Naive thymus-derived CD8-positive, alpha-beta T cell (primary cell): ENCODE data around the gene PHACTR3. TPM values are rescaled to one million over a fixed set of nuclear protein-coding genes. Genes with fewer than 3 reads are reported as not detected.

Source experiments
- ATAC-seq, 2 donors: fragments of 150-1000 bp; cut with Tn5 transposase in 1 of 2; sonication (Bioruptor Pico), chemical (Tn5 transposase) in 1 of 2; 1 replicate in 1 of 2; 2 replicates in 1 of 2; pipeline ENCODE4 v1.10.0; 2021; ENCODE audit warnings: mild to moderate bottlenecking in 2 of 2, moderate library complexity in 2 of 2
- POLR2A ChIA-PET: fragments of 350-600 bp; sonication (Branson Sonifier 250); formaldehyde crosslinking; loops from one replicate; lab custom pipeline; 2021; ENCODE audit warnings: antibody characterized with exemption; lab: Charles Lee
- DNase-seq, 10 donors: peaks; one replicate each; pipeline versions ENCODE4 v3.0.0 to v3.0.0-alpha.2; 2020 to 2022
- H3K27ac Mint-ChIP-seq, 10 donors: one replicate each; pipeline ENCODE4 v1.8.0; 2020 to 2022; ENCODE audit warnings: mild to moderate bottlenecking in 10 of 10, mixed read lengths in 10 of 10, moderate library complexity in 4 of 10, inconsistent platforms in 1 of 10
- H3K27me3 Mint-ChIP-seq, 5 donors: one replicate each; pipeline ENCODE4 v1.8.0; 2021 to 2022; ENCODE audit warnings: mixed read lengths in 5 of 5
- H3K36me3 Mint-ChIP-seq, 3 donors: one replicate each; pipeline ENCODE4 v1.8.0; 2020 to 2022; ENCODE audit warnings: mixed read lengths in 3 of 3, mild to moderate bottlenecking in 2 of 3, inconsistent platforms in 1 of 3
- H3K4me1 Mint-ChIP-seq, 4 donors: one replicate each; pipeline ENCODE4 v1.8.0; 2021 to 2022; ENCODE audit warnings: mixed read lengths in 4 of 4
- H3K4me3 Mint-ChIP-seq, 10 donors: one replicate each; pipeline ENCODE4 v1.8.0; 2020 to 2022; ENCODE audit warnings: mild to moderate bottlenecking in 10 of 10, mixed read lengths in 10 of 10, moderate library complexity in 6 of 10, inconsistent platforms in 1 of 10
- H3K9me3 Mint-ChIP-seq, 9 donors: one replicate each; pipeline ENCODE4 v1.8.0; 2020 to 2022; ENCODE audit warnings: mixed read lengths in 9 of 9, mild to moderate bottlenecking in 3 of 9, inconsistent platforms in 1 of 9, moderate library complexity in 1 of 9
- polyA plus RNA-seq, 3 donors: library from polyadenylated mRNA; unstranded; fragments of 300-500 nt; fragmentation: Illumina TruSeq; gene quantifications; one replicate each; pipeline ENCODE4 v1.2.3, GENCODE V29; 2021
- total RNA-seq, 8 experiments: library from RNA in 2 of 8; stranded (reverse) in 2 of 8; gene quantifications; one replicate each; pipeline ENCODE4 v1.2.3 and lab custom pipeline; 2021 to 2026

Gene PHACTR3
- total and polyA plus RNA-seq, 5 experiments from 2014 or later = not detected

- ATAC-seq = no peak
- peaks cover 0 to 33% (median 21%) of the 10 kb centered on the region in 5 donors for H3K27me3 Mint-ChIP-seq
- no peak overlapping the region for H3K27ac Mint-ChIP-seq
- peaks cover 0 to 4% (median 0%) of the 10 kb centered on the region in 9 donors for H3K9me3 Mint-ChIP-seq
- no peaks in the 10 kb centered on the region for H3K4me1 Mint-ChIP-seq
- H3K36me3 Mint-ChIP-seq = no peaks in the 10 kb centered on the region
- POLR2A ChIA-PET = no interaction called here
- no peak overlapping the region for H3K4me3 Mint-ChIP-seq
- DNase-seq = no peak
Observed at GRCh38 chr20:59690976-59691375, 86.6 kb downstream of the PHACTR3 start.

- H3K27me3 Mint-ChIP-seq = peaks cover 0 to 38% (median 21%) of the 10 kb centered on the region in 5 donors
- POLR2A ChIA-PET = no interaction called here
- H3K4me1 Mint-ChIP-seq = no peaks in the 10 kb centered on the region
- DNase-seq = no peak
- H3K9me3 Mint-ChIP-seq = peaks cover 0 to 4% (median 0%) of the 10 kb centered on the region in 9 donors
- H3K36me3 Mint-ChIP-seq = no peaks in the 10 kb centered on the region
- no peak for ATAC-seq
- H3K27ac Mint-ChIP-seq = no peak overlapping the region
- H3K4me3 Mint-ChIP-seq = no peak overlapping the region
Observed at GRCh38 chr20:59692139-59692538, 87.8 kb downstream of the PHACTR3 start.

GRCh38 chr20:59693587-59693986, 89.2 kb downstream of the PHACTR3 start:
- H3K4me3 Mint-ChIP-seq = no peak overlapping the region
- DNase-seq (no peak), ATAC-seq (no peak)
- peaks cover 0 to 38% (median 21%) of the 10 kb centered on the region in 5 donors for H3K27me3 Mint-ChIP-seq
- peaks cover 0 to 4% (median 0%) of the 10 kb centered on the region in 9 donors for H3K9me3 Mint-ChIP-seq
- H3K36me3 Mint-ChIP-seq = no peaks in the 10 kb centered on the region
- POLR2A ChIA-PET = no interaction called here
- no peaks in the 10 kb centered on the region for H3K4me1 Mint-ChIP-seq
- no peak overlapping the region for H3K27ac Mint-ChIP-seq

GRCh38 chr20:59696476-59696875, 92.1 kb downstream of the PHACTR3 start:
- Mint-ChIP-seq H3K4me3 (no peak overlapping the region), H3K27me3 (peaks cover 0 to 38% (median 16%) of the 10 kb centered on the region in 5 donors), H3K9me3 (no peaks in the 10 kb centered on the region), H3K27ac (no peak overlapping the region), H3K36me3 (no peaks in the 10 kb centered on the region), H3K4me1 (no peaks in the 10 kb centered on the region)
- POLR2A ChIA-PET = no interaction called here
- ATAC-seq = no peak
- DNase-seq = no peak

- Mint-ChIP-seq H3K27ac (no peak overlapping the region), H3K27me3 (peaks cover 0 to 38% (median 13%) of the 10 kb centered on the region in 5 donors), H3K4me1 (no peaks in the 10 kb centered on the region), H3K4me3 (no peak overlapping the region), H3K36me3 (no peaks in the 10 kb centered on the region), H3K9me3 (no peaks in the 10 kb centered on the region)
- ATAC-seq (no peak), DNase-seq (no peak)
- POLR2A ChIA-PET = no interaction called here
Observed at GRCh38 chr20:59697068-59697467, 92.7 kb downstream of the PHACTR3 start.

GRCh38 chr20:59698598-59698997, 94.3 kb downstream of the PHACTR3 start:
- no peak overlapping the region for H3K4me3 Mint-ChIP-seq
- POLR2A ChIA-PET = no interaction called here
- DNase-seq (no peak), ATAC-seq (no peak)
- no peaks in the 10 kb centered on the region for H3K36me3 Mint-ChIP-seq
- H3K9me3 Mint-ChIP-seq = no peaks in the 10 kb centered on the region
- H3K4me1 Mint-ChIP-seq = no peaks in the 10 kb centered on the region
- no peak overlapping the region for H3K27ac Mint-ChIP-seq
- peaks cover 0 to 41% (median 9%) of the 10 kb centered on the region in 5 donors for H3K27me3 Mint-ChIP-seq

- no peaks in the 10 kb centered on the region for H3K9me3 Mint-ChIP-seq
- no peaks in the 10 kb centered on the region for H3K36me3 Mint-ChIP-seq
- H3K4me1 Mint-ChIP-seq = no peaks in the 10 kb centered on the region
- ATAC-seq (no peak), DNase-seq (no peak)
- H3K4me3 Mint-ChIP-seq = no peak overlapping the region
- H3K27ac Mint-ChIP-seq = no peak overlapping the region
- peaks cover 1 to 23% (median 5%) of the 10 kb centered on the region in 5 donors for H3K27me3 Mint-ChIP-seq
- POLR2A ChIA-PET = no interaction called here
Observed at GRCh38 chr20:59701236-59701635, 96.9 kb downstream of the PHACTR3 start.

- DNase-seq = no peak
- H3K9me3 Mint-ChIP-seq = peaks cover 0 to 5% (median 0%) of the 10 kb centered on the region in 9 donors
- no peaks in the 10 kb centered on the region for H3K36me3 Mint-ChIP-seq
- ATAC-seq = no peak
- no peak overlapping the region for H3K4me3 Mint-ChIP-seq
- POLR2A ChIA-PET = no interaction called here
- H3K4me1 Mint-ChIP-seq = no peaks in the 10 kb centered on the region
- H3K27ac Mint-ChIP-seq = no peak overlapping the region
- H3K27me3 Mint-ChIP-seq = peaks cover 1 to 21% (median 5%) of the 10 kb centered on the region in 5 donors
Observed at GRCh38 chr20:59703046-59703445, 98.7 kb downstream of the PHACTR3 start.

- no peaks in the 10 kb centered on the region for H3K36me3 Mint-ChIP-seq
- POLR2A ChIA-PET = no interaction called here
- no peak overlapping the region for H3K4me3 Mint-ChIP-seq
- H3K27ac Mint-ChIP-seq = no peak overlapping the region
- H3K27me3 Mint-ChIP-seq = peaks cover 1 to 25% (median 7%) of the 10 kb centered on the region in 5 donors
- ATAC-seq = no peak
- peaks cover 0 to 15% (median 0%) of the 10 kb centered on the region in 9 donors for H3K9me3 Mint-ChIP-seq
- H3K4me1 Mint-ChIP-seq = no peaks in the 10 kb centered on the region
- DNase-seq = no peak
Observed at GRCh38 chr20:59705651-59706399, 101.5 kb downstream of the PHACTR3 start.

- no peaks in the 10 kb centered on the region for H3K36me3 Mint-ChIP-seq
- H3K27me3 Mint-ChIP-seq = peaks cover 1 to 25% (median 7%) of the 10 kb centered on the region in 5 donors
- H3K4me3 Mint-ChIP-seq = no peak overlapping the region
- no peak overlapping the region for H3K27ac Mint-ChIP-seq
- ATAC-seq (no peak), DNase-seq (no peak)
- H3K9me3 Mint-ChIP-seq = peaks cover 0 to 15% (median 0%) of the 10 kb centered on the region in 9 donors
- POLR2A ChIA-PET = no interaction called here
- H3K4me1 Mint-ChIP-seq = no peaks in the 10 kb centered on the region
Observed at GRCh38 chr20:59706400-59706693, 102.0 kb downstream of the PHACTR3 start.

GRCh38 chr20:59708326-59708725, 104.0 kb downstream of the PHACTR3 start:
- Mint-ChIP-seq H3K9me3 (peaks cover 6 to 26% (median 13%) of the 10 kb centered on the region in 9 donors), H3K27ac (no peak overlapping the region), H3K4me1 (no peaks in the 10 kb centered on the region), H3K4me3 (no peak overlapping the region), H3K36me3 (peaks cover 0 to 4% (median 0%) of the 10 kb centered on the region in 3 donors), H3K27me3 (peaks cover 4 to 24% (median 5%) of the 10 kb centered on the region in 5 donors)
- no peak for ATAC-seq
- DNase-seq = no peak
- POLR2A ChIA-PET = no interaction called here

GRCh38 chr20:59709636-59710035, 105.3 kb downstream of the PHACTR3 start:
- H3K9me3 Mint-ChIP-seq = peaks cover 6 to 35% (median 22%) of the 10 kb centered on the region in 9 donors
- no peaks in the 10 kb centered on the region for H3K4me1 Mint-ChIP-seq
- DNase-seq (no peak), ATAC-seq (no peak)
- POLR2A ChIA-PET = no interaction called here
- peaks cover 0 to 4% (median 0%) of the 10 kb centered on the region in 3 donors for H3K36me3 Mint-ChIP-seq
- no peak overlapping the region for H3K27ac Mint-ChIP-seq
- no peak overlapping the region for H3K4me3 Mint-ChIP-seq
- H3K27me3 Mint-ChIP-seq = peaks cover 3 to 28% (median 6%) of the 10 kb centered on the region in 5 donors

GRCh38 chr20:59718071-59718470, 113.7 kb downstream of the PHACTR3 start:
- DNase-seq (no peak), ATAC-seq (no peak)
- Mint-ChIP-seq H3K36me3 (no peaks in the 10 kb centered on the region), H3K4me1 (peaks cover 0 to 2% (median under 1%) of the 10 kb centered on the region in 4 donors), H3K27ac (no peak overlapping the region), H3K27me3 (peaks cover 8 to 50% (median 32%) of the 10 kb centered on the region in 5 donors), H3K9me3 (peaks cover 0 to 14% (median 8%) of the 10 kb centered on the region in 9 donors), H3K4me3 (no peak overlapping the region)
- POLR2A ChIA-PET = no interaction called here
